ENCODE measurements around the gene KIF6.
"Not testable (repeated sequence)": the region's sequence is repeated elsewhere in the genome, so short reads cannot be mapped to it uniquely, and the experiment has no call there.

Gene KIF6

DNA sequence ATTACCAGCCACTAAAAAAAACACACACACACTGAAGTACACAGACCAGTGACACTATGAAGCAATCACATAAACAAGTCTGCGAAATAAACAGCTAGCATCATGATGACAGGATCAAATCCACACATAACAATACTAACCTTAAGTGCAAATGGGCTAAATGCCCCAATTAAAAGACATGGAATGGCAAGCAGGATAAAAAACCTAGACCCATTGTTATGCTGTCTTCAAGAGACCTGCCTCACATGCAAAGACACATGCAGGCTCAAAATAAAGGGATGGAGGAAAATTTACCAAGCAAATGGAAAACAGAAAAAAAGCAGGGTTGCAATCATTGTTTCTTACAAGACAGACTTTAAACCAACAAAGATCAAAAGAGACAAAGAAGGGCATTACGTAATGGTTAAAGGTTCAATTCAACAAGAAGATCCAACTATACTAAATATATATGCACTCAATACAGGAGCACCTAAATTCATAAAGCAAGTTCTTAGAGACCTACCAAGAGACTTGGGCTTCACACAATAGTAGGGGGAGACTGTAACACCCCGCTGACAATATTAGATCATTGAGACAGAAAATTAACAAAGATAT, 222.7 kb downstream of the KIF6 start:
- not testable (repeated sequence) for DNase-seq (ENCODE audit: low read depth in 1 of 2, low spot score in 1 of 2)

- DNase-seq (ENCODE audit: low read depth in 1 of 2, low spot score in 1 of 2) = no peak
These were observed 226.2 kb downstream of the KIF6 start for GRCh38 chr6:39499053-39499452.

- no peak for DNase-seq (ENCODE audit: low read depth in 1 of 2, low spot score in 1 of 2)
These were observed 227.1 kb downstream of the KIF6 start for GRCh38 chr6:39498096-39498495.

GRCh38 chr6:39496915-39497314, 228.3 kb downstream of the KIF6 start:
- no peak for DNase-seq (ENCODE audit: low read depth in 1 of 2, low spot score in 1 of 2)

DNA sequence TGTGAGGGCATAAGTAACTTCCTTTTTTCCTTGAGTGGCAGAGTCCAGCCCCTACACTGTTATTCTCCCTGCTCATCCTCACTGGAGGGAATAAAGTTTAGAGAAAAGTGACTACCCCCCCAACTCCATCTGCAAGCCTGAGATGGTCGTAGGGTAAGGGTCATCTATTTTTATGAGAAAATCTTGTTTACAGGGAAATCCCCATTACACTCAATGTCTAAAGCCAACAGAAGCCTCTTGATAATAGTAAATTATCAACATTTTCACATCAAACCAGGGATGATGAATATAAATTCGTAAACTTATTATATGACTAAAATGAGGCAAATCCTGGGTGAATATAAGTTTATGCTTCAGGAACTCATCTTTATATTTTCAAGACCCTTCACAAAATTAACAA, 228.8 kb downstream of the KIF6 start:
- DNase-seq (ENCODE audit: low read depth in 1 of 2, low spot score in 1 of 2) = no peak

- DNase-seq (ENCODE audit: low read depth in 1 of 2, low spot score in 1 of 2) = no peak
These were observed 229.6 kb downstream of the KIF6 start for GRCh38 chr6:39495640-39496039.

DNA sequence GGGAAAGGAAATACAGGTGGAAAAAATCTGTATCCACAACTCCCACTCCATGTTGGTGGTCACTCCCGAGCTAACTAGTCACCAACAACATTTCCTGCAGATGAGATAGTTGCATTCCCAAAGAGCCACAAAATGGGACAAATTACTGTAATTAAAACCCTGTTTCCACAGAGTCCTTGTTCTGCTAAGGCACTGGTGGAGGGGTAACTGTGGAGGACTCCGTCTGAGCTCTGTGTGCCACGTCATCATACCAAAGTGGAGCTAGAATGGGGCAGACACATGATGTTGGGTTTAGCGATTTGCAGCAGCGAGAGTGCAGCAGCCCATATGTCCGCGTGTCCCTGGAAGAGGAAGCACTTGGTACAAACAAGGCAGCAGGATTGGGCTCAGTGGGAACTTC, 230.2 kb downstream of the KIF6 start:
- DNase-seq (ENCODE audit: low read depth in 1 of 2, low spot score in 1 of 2) = no peak

DNA sequence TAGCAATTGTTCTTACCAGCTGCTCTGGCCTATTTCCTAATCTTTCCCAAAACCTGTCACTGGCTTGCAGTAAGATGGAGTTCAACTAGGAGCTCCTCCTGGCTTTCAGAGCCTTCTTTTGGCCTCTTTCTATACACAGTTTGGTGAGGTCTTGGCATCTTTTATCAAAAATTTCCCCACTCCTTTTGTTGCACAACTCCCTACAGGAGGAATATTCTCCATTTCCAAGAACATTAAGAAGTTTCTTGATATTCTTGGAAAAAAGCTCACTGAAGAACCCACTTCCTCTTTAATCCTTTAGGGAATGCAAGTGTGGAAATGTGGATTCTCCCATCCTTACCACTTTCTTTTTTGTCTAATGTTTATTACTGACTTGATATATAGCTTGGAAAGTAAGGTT, 231.4 kb downstream of the KIF6 start:
- DNase-seq (ENCODE audit: low read depth in 1 of 2, low spot score in 1 of 2) = no peak

DNA sequence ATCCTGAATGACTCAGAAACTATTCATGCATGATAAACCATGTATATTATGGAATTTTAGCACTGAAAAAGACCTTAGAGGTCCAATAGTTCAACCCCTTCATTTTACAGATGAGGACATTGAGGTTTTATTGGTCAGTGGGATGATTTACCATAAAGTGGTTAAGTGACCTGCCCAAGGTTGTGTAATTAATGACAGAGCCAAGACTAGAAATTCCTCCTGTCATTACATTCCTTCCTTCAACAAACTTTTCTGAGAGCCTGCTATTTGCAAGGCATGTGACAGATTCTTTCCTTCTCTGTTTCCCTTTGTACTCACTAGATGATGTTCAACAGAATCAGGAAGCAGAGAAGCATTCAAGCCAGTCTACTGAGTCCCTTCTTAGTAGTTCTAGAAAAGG, 232.0 kb downstream of the KIF6 start:
- DNase-seq (ENCODE audit: low read depth in 1 of 2, low spot score in 1 of 2) = no peak

DNA sequence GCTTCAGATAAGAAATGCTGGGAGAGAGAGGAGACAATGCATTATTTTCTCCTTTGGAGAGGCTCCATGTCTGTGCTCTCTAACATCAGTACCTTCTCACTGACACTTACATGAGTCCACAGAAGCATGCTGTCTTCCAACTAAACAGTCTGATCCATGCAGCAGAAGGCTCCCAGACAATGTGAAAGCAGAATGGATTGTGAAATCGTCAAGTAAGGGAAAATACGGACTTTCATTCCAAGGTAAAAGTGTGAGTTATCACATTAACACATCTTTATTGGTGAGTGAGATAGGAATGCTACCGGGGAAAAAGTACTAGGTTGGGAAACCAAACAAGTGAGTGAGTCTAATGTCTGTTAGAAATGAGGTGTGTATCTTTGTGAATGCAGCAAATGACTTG, 235.1 kb downstream of the KIF6 start:
- no peak for DNase-seq (ENCODE audit: low read depth in 1 of 2, low spot score in 1 of 2)

DNA sequence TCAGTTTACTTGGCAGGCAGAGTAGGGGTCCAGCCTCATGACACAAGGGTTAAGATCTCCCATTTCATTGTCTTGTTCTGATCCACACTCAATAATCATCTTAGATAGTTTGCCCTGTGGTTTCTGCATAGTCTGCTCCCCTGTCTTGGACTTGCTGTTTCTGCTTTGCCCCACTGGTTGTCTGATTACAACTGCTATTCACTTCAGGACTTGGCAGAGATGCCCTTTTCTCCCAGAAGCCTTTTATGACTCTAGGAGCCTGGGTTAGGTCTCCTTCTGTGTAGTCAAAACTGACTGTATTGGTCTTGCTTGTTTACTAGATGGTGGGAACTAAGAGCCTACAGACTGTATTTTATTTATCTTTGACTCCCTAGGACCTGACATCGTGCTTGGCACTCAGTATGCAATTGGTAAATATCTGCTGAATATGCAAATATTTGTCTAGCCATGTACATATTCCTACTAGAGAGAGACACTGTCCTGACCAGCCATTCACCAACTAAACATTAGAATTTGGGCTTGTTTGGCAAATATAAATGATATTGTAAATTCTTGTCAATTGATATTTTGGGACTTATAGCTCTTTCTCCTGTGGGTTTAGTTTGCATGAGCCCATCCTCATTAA, 236.8 kb downstream of the KIF6 start:
- no peak for DNase-seq (ENCODE audit: low read depth in 1 of 2, low spot score in 1 of 2)

GRCh38 chr6:39484276-39484675, 240.9 kb downstream of the KIF6 start:
- DNase-seq (ENCODE audit: low read depth in 1 of 2, low spot score in 1 of 2) = no peak

GRCh38 chr6:39479819-39480218, 245.4 kb downstream of the KIF6 start:
- not testable (repeated sequence) for DNase-seq (ENCODE audit: low read depth in 1 of 2, low spot score in 1 of 2)

GRCh38 chr6:39476670-39477069, 248.5 kb downstream of the KIF6 start:
- no peak for DNase-seq (ENCODE audit: low read depth in 1 of 2, low spot score in 1 of 2)

DNA sequence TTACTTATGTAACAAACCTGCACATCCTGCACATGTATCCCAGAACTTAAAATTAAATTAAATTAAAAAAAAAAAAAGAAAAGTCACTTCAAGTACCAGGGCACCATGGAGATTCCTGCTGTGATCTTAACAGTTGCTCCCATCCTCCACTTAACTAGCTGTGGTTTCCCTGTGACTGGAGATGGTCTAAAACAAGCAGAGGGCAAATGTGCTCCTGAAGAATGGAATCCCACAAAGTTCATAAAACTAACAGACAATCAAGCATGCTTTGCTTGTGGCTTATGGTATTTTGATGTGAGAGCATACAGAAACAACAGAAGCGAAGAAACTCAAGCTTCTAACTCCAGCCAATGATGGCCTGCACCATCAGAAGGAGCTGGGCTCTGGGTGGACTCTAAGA, 249.1 kb downstream of the KIF6 start:
- no peak for DNase-seq (ENCODE audit: low read depth in 1 of 2, low spot score in 1 of 2)

- no peak for DNase-seq (ENCODE audit: low read depth in 1 of 2, low spot score in 1 of 2)
These were observed 253.1 kb downstream of the KIF6 start for GRCh38 chr6:39471954-39472659.

DNA sequence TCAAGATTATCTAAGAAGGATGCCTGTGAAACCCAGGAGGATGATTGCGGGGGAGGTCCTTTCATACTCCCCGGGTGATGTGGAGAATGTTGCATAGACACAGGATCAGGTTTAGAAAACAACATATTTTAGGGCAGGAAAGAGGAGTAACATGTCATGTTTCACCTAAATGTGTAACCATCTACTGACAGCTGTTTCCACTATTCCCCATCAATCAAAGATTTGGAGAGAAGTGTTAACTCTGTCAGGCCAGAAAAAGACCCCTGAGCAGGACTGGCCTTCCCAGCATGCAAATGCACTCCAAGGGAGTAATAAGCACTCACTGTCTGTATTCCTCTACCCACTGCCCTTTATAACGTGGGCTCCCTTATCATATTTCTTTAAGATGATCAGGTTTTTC, 254.7 kb downstream of the KIF6 start:
- no peak for DNase-seq (ENCODE audit: low read depth in 1 of 2, low spot score in 1 of 2)

DNA sequence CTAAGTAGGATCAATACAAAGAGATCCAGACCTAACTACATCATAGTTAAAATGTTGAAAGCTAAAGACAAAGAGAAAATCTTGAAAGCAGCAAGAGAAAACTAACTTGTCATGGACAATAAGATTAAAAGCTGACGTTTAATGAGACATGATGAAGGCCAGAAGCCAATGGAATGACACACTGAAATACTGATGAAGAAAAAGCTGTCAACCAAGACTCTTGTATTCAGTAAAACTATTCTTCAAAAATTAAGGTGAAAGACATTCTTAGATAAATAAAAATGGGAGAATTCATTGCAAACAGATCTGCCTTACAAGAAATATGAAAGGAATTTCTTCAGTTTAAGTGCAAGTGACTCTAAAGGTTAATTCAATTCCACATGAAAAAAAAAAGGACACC, 256.8 kb downstream of the KIF6 start:
- DNase-seq (ENCODE audit: low read depth in 1 of 2, low spot score in 1 of 2) = no peak

DNA sequence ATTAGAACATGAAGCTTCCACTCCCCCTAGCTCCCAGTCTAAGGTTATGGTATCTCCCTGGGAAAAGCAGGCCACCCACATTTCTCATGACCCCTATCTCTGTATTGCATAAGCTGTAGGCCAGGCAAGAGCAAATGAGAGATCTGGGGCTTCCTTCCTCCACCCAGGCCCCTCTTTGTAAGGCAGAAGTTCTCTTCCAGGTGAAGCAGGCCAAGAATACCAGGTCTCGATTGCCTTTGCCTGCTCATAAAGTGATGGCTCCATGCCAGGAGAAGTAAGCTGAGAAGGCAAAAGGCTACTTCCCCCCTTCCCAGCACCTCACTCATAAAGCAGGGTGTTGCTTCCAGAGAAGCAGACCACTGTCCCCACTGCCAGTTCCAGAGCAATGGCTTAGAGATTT, 258.6 kb downstream of the KIF6 start:
- DNase-seq (ENCODE audit: low read depth in 1 of 2, low spot score in 1 of 2) = no peak

GRCh38 chr6:39465539-39465938, 259.7 kb downstream of the KIF6 start:
- DNase-seq (ENCODE audit: low read depth in 1 of 2, low spot score in 1 of 2) = no peak

GRCh38 chr6:39464067-39464466, 261.1 kb downstream of the KIF6 start:
- no peak for DNase-seq (ENCODE audit: low read depth in 1 of 2, low spot score in 1 of 2)

- no peak for DNase-seq (ENCODE audit: low read depth in 1 of 2, low spot score in 1 of 2)
These were observed 271.2 kb downstream of the KIF6 start for GRCh38 chr6:39453956-39454524.
